Measurements from ENCODE around the gene MPIG6B. TPM values are rescaled to one million over a fixed set of nuclear protein-coding genes. Genes with fewer than 3 reads are reported as not detected.

Gene MPIG6B
- total and polyA plus RNA-seq, 2 donors (not counting 1 experiment from before 2014, with no cell fraction given) = not detected

GRCh38 chr6:31692353-31692752 lies 30.8 kb upstream of the MPIG6B start:
- no peaks in the 10 kb centered on the region for H3K9me3 ChIP-seq (ENCODE audit: control insufficient read depth, insufficient read depth, low read depth, low read length)
- no peaks in the 10 kb centered on the region for H4K20me1 ChIP-seq (ENCODE audit: control insufficient read depth, extremely low read depth, insufficient read depth, low read length)
- H3K4me3 ChIP-seq (replicated peaks in 1 of 4; ENCODE audit: control extremely low read depth in 1 of 4, insufficient read depth in 1 of 4, low read depth in 3 of 4, low read length in 4 of 4) = no peak overlapping the region
- no peak overlapping the region for H3K4me2 ChIP-seq (ENCODE audit: extremely low read depth, insufficient read depth, low read length)
- H3K27ac ChIP-seq (ENCODE audit: insufficient read depth, low read length) = no peak overlapping the region
- DNase-seq (ENCODE audit: low read depth in 2 of 2) = no peak
- no peak overlapping the region for H3K9ac ChIP-seq (ENCODE audit: insufficient read depth, low read length)
- H3K79me2 ChIP-seq (ENCODE audit: control insufficient read depth, insufficient read depth, low read length) = no peaks in the 10 kb centered on the region
- no peaks in the 10 kb centered on the region for H3K4me1 ChIP-seq (ENCODE audit: control insufficient read depth, extremely low read depth, insufficient read depth, low read length)
- no peaks in the 10 kb centered on the region for H3K27me3 ChIP-seq (ENCODE audit: control insufficient read depth, insufficient read depth, low read length)
- H2AFZ ChIP-seq (ENCODE audit: low read length) = no peak overlapping the region
- TF ChIP-seq EZH2 (IDR thresholded peaks at IDR 0.05; ENCODE audit: low read length, missing control alignments) (no peak), CTCF (conservative IDR thresholded peaks at IDR 0.05 in 1 of 2, IDR thresholded peaks at IDR 0.05 in 1 of 2; ENCODE audit: low read depth in 1 of 2, low read length in 2 of 2) (no peak)
- peaks cover 31% of the 10 kb centered on the region for H3K36me3 ChIP-seq (ENCODE audit: control insufficient read depth, insufficient read depth, low read length)

GRCh38 chr6:31692886-31693285 lies 30.3 kb upstream of the MPIG6B start:
- Histone ChIP-seq H3K36me3 (ENCODE audit: control insufficient read depth, insufficient read depth, low read length) (peaks cover 27% of the 10 kb centered on the region), H2AFZ (ENCODE audit: low read length) (no peak overlapping the region)

GRCh38 chr6:31693535-31693934 lies 29.6 kb upstream of the MPIG6B start:
- Histone ChIP-seq H4K20me1 (ENCODE audit: control insufficient read depth, extremely low read depth, insufficient read depth, low read length) (no peaks in the 10 kb centered on the region), H3K27ac (ENCODE audit: insufficient read depth, low read length) (no peak overlapping the region), H3K9ac (ENCODE audit: insufficient read depth, low read length) (no peak overlapping the region), H3K36me3 (ENCODE audit: control insufficient read depth, insufficient read depth, low read length) (peaks cover 21% of the 10 kb centered on the region), H3K79me2 (ENCODE audit: control insufficient read depth, insufficient read depth, low read length) (no peaks in the 10 kb centered on the region), H3K4me2 (ENCODE audit: extremely low read depth, insufficient read depth, low read length) (no peak overlapping the region), H3K9me3 (ENCODE audit: control insufficient read depth, insufficient read depth, low read depth, low read length) (no peaks in the 10 kb centered on the region), H2AFZ (ENCODE audit: low read length) (no peak overlapping the region), H3K27me3 (ENCODE audit: control insufficient read depth, insufficient read depth, low read length) (no peaks in the 10 kb centered on the region), H3K4me1 (ENCODE audit: control insufficient read depth, extremely low read depth, insufficient read depth, low read length) (no peaks in the 10 kb centered on the region), H3K4me3 (replicated peaks in 1 of 4; ENCODE audit: control extremely low read depth in 1 of 4, insufficient read depth in 1 of 4, low read depth in 3 of 4, low read length in 4 of 4) (no peak overlapping the region)
- no peak for TF ChIP-seq CTCF (conservative IDR thresholded peaks at IDR 0.05 in 1 of 2, IDR thresholded peaks at IDR 0.05 in 1 of 2; ENCODE audit: low read depth in 1 of 2, low read length in 2 of 2)
- no peak for TF ChIP-seq EZH2 (IDR thresholded peaks at IDR 0.05; ENCODE audit: low read length, missing control alignments)
- no peak for DNase-seq (ENCODE audit: low read depth in 2 of 2)

More at GRCh38 chr6:31692886-31693285, 30.3 kb upstream of the MPIG6B start:
- Histone ChIP-seq H3K27ac (ENCODE audit: insufficient read depth, low read length) (no peak overlapping the region), H4K20me1 (ENCODE audit: control insufficient read depth, extremely low read depth, insufficient read depth, low read length) (no peaks in the 10 kb centered on the region), H3K9me3 (ENCODE audit: control insufficient read depth, insufficient read depth, low read depth, low read length) (no peaks in the 10 kb centered on the region), H3K4me1 (ENCODE audit: control insufficient read depth, extremely low read depth, insufficient read depth, low read length) (no peaks in the 10 kb centered on the region), H3K4me2 (ENCODE audit: extremely low read depth, insufficient read depth, low read length) (no peak overlapping the region), H3K27me3 (ENCODE audit: control insufficient read depth, insufficient read depth, low read length) (no peaks in the 10 kb centered on the region), H3K9ac (ENCODE audit: insufficient read depth, low read length) (no peak overlapping the region), H3K4me3 (replicated peaks in 1 of 4; ENCODE audit: control extremely low read depth in 1 of 4, insufficient read depth in 1 of 4, low read depth in 3 of 4, low read length in 4 of 4) (no peak overlapping the region), H3K79me2 (ENCODE audit: control insufficient read depth, insufficient read depth, low read length) (no peaks in the 10 kb centered on the region)
- TF ChIP-seq EZH2 (IDR thresholded peaks at IDR 0.05; ENCODE audit: low read length, missing control alignments) (no peak), CTCF (conservative IDR thresholded peaks at IDR 0.05 in 1 of 2, IDR thresholded peaks at IDR 0.05 in 1 of 2; ENCODE audit: low read depth in 1 of 2, low read length in 2 of 2) (no peak)
- DNase-seq (ENCODE audit: low read depth in 2 of 2) = no peak
